KMS-11 (cell line): ENCODE results near the gene ACSS1.

Experiments used
- H2AFZ ChIP-seq: fragments of 200-600 bp; sonication (generic); 2 replicates; pipeline ENCODE4 v1.6.1; 2016; ENCODE audit warnings: antibody characterized with exemption, mixed run types, low read depth
- H3K27ac ChIP-seq: fragments of 200-600 bp; sonication (generic); 2 replicates; pipeline ENCODE4 v1.6.1; 2016; ENCODE audit warnings: mild to moderate bottlenecking, mixed run types
- H3K27me3 ChIP-seq: fragments of 200-600 bp; sonication (generic); 2 replicates; pipeline ENCODE4 v1.6.1; 2017; ENCODE audit warnings: mild to moderate bottlenecking, low read depth, mixed run types, moderate library complexity; ENCODE audit not compliant: insufficient read depth
- H3K36me3 ChIP-seq: fragments of 200-600 bp; sonication (generic); 2 replicates; pipeline ENCODE4 v1.6.1; 2017; ENCODE audit warnings: mild to moderate bottlenecking, mixed run types; ENCODE audit not compliant: insufficient read depth
- H3K4me1 ChIP-seq: fragments of 200-600 bp; sonication (generic); 2 replicates; pipeline ENCODE4 v1.6.1; 2016; ENCODE audit warnings: mild to moderate bottlenecking, low read depth, mixed run types; ENCODE audit not compliant: poor library complexity, severe bottlenecking
- H3K4me2 ChIP-seq: fragments of 200-600 bp; sonication (generic); 2 replicates; pipeline ENCODE4 v1.7.0; 2016; ENCODE audit warnings: mild to moderate bottlenecking, mixed run types
- H3K4me3 ChIP-seq: fragments of 200-600 bp; sonication (generic); IDR thresholded peaks from 2 replicates; pipeline ENCODE4 v1.6.1; 2017; ENCODE audit warnings: low read depth, low read length, mixed read lengths; ENCODE audit not compliant: insufficient read depth
- H3K79me2 ChIP-seq: fragments of 200-600 bp; sonication (generic); 2 replicates; pipeline ENCODE4 v1.6.1; 2016; ENCODE audit warnings: low read depth, mixed run types; ENCODE audit not compliant: insufficient read depth
- H3K9ac ChIP-seq: fragments of 200-600 bp; sonication (generic); 2 replicates; pipeline ENCODE4 v1.6.1; 2016; ENCODE audit warnings: mild to moderate bottlenecking, mixed run types
- H4K20me1 ChIP-seq: fragments of 200-600 bp; sonication (generic); 2 replicates; pipeline ENCODE4 v1.6.1; 2016; ENCODE audit warnings: mild to moderate bottlenecking, mixed run types; ENCODE audit not compliant: insufficient read depth
- TF ChIP-seq, protein P1 (sequence below): fragments of 200-600 bp; sonication (generic); conservative IDR thresholded peaks from 2 replicates; pipeline ENCODE4 v1.6.1; 2017; ENCODE audit warnings: low read depth, mild to moderate bottlenecking, antibody characterized with exemption, low read length, moderate library complexity, mixed read lengths

The ACSS1 gene

DNA sequence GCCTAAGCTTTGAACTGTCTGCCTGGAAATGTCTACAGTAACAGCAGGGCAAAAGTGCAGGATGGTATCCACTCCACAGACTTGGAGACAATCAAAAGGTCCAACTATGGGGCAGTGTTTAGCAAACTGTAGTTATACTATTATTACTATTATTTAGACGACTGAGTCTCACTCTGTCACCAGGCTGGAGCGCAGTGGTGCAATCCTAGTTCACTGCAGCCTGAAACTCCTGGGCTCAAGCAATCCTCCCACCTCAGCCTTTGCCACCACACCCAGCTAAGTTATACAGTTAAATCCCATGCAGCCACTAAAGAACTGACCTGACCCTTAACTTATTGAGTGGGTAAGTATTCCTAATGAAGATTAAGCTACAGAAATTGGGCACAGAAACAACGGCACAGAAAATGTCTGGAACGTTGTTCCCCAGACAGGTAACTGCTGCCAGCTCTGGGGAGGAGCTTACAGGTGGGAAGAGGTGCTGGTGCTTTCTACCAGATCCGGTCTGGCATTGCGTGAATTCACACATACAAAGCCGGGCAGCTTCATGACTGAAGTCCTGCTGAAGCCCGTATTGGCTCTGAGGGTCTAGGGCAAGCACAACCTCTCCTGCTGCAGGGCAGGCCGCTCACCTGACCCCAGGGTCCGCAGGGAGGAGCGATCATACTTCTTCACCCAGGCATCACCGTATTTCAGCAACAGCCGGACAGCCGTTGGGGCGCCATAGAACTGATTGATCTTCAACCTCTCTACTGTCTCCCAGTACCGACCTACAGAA, 38.4 kb downstream of the ACSS1 start:
- no peak overlapping the region for H3K9ac ChIP-seq
- H3K27me3 ChIP-seq: no peaks in the 10 kb centered on the region
- H3K36me3 ChIP-seq: no peaks in the 10 kb centered on the region
- H3K4me3 ChIP-seq: no peak overlapping the region
- peaks cover 34% of the 10 kb centered on the region for H3K4me1 ChIP-seq
- no peaks in the 10 kb centered on the region for H3K79me2 ChIP-seq
- no peak overlapping the region for H3K27ac ChIP-seq
- TF ChIP-seq, protein P1, sequence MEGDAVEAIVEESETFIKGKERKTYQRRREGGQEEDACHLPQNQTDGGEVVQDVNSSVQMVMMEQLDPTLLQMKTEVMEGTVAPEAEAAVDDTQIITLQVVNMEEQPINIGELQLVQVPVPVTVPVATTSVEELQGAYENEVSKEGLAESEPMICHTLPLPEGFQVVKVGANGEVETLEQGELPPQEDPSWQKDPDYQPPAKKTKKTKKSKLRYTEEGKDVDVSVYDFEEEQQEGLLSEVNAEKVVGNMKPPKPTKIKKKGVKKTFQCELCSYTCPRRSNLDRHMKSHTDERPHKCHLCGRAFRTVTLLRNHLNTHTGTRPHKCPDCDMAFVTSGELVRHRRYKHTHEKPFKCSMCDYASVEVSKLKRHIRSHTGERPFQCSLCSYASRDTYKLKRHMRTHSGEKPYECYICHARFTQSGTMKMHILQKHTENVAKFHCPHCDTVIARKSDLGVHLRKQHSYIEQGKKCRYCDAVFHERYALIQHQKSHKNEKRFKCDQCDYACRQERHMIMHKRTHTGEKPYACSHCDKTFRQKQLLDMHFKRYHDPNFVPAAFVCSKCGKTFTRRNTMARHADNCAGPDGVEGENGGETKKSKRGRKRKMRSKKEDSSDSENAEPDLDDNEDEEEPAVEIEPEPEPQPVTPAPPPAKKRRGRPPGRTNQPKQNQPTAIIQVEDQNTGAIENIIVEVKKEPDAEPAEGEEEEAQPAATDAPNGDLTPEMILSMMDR: no peak
- no peaks in the 10 kb centered on the region for H4K20me1 ChIP-seq
- no peak overlapping the region for H2AFZ ChIP-seq
- no peak overlapping the region for H3K4me2 ChIP-seq

DNA sequence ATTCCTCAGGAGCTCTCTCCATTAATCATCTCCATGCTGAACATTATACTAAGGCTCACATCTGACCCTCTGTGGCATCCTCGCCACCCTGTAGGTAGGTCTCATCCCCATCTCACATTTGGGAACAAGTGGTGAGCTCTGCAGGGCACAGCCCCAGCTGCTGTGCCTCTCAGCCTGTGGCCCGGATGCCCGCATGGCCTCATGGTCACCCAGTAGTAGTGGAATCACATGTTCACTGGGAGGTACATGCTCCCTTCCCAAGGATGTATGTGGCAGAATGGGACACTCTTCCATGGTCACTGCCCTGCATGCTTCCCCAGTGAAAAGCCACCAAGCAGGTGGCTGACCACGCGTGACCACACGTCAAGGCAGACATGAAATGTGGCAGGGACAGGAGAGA, 39.1 kb downstream of the ACSS1 start:
- TF ChIP-seq, protein P1: no peak
- H3K9ac ChIP-seq: no peak overlapping the region
- no peak overlapping the region for H2AFZ ChIP-seq
- no peak overlapping the region for H3K4me2 ChIP-seq
- H4K20me1 ChIP-seq: no peaks in the 10 kb centered on the region
- peaks cover 34% of the 10 kb centered on the region for H3K4me1 ChIP-seq
- no peak overlapping the region for H3K27ac ChIP-seq
- no peaks in the 10 kb centered on the region for H3K79me2 ChIP-seq
- H3K36me3 ChIP-seq: no peaks in the 10 kb centered on the region
- no peak overlapping the region for H3K4me3 ChIP-seq
- no peaks in the 10 kb centered on the region for H3K27me3 ChIP-seq

DNA sequence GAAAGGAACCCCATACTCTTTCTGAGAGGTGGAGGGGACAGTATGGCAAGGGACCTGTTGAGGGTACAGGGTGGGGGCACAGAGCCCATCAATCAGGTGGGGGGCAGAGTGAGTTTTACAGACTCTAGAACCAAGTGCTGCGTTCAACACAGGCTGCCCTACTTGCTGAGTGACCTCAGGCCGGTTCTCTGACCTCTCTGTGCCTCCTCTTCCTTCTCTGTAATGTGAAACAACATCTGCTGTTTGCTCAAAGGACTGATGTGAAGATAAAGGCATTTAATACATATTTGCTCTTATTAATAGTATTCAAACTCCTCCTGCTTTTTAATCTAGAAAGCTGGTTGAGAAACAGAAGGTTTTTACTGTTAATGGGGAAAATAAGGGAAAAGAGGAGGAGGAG, 39.5 kb downstream of the ACSS1 start:
- H3K27ac ChIP-seq: no peak overlapping the region
- no peak overlapping the region for H3K9ac ChIP-seq
- H4K20me1 ChIP-seq: no peaks in the 10 kb centered on the region
- H3K79me2 ChIP-seq: no peaks in the 10 kb centered on the region
- H3K27me3 ChIP-seq: no peaks in the 10 kb centered on the region
- TF ChIP-seq, protein P1: no peak
- H2AFZ ChIP-seq: no peak overlapping the region
- no peaks in the 10 kb centered on the region for H3K36me3 ChIP-seq
- peaks cover 34% of the 10 kb centered on the region for H3K4me1 ChIP-seq
- H3K4me3 ChIP-seq: no peak overlapping the region
- H3K4me2 ChIP-seq: no peak overlapping the region

DNA sequence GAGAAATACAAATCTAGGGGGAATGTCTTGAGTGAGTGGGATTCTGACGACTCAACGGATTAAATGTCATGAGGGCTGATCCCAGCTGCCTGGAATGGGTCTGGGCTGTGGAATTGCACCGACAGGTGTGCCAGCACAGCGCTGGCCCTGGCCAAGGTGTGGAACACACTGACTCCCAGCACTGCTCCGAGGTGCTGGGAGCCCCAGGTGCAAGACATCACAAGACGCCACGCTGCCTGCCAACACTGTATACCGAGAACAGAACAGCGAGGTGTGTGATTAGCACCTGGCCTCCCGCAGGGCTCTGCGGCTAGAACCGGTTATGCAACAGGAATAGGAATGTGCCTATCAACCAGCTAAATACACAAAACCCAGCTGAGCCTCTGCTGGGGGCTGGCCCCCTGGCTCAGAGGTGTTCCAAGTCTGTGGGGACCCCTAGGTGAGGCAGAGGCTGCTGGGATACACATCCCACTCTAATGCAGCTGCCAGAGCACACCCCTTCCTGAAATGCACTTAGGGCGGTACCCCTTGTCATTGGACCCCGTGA, 40.6 kb downstream of the ACSS1 start:
- Histone ChIP-seq H3K9ac (no peak overlapping the region), H3K4me3 (no peak overlapping the region), H3K27ac (no peak overlapping the region), H2AFZ (no peak overlapping the region), H4K20me1 (no peaks in the 10 kb centered on the region), H3K4me2 (peak overlapping the region; percentile 39; the same call in 1 of the 2 replicates), H3K4me1 (peaks cover 34% of the 10 kb centered on the region), H3K27me3 (no peaks in the 10 kb centered on the region), H3K36me3 (no peaks in the 10 kb centered on the region), H3K79me2 (no peaks in the 10 kb centered on the region)
- TF ChIP-seq, protein P1: no peak
